Measurements from ENCODE around the gene RAB27A. TPM values are rescaled to one million over a fixed set of nuclear protein-coding genes. Genes with fewer than 3 reads are reported as not detected.

RAB27A gene
- total RNA-seq, 1 experiment from 2014 or later, result 6.3 TPM

DNA sequence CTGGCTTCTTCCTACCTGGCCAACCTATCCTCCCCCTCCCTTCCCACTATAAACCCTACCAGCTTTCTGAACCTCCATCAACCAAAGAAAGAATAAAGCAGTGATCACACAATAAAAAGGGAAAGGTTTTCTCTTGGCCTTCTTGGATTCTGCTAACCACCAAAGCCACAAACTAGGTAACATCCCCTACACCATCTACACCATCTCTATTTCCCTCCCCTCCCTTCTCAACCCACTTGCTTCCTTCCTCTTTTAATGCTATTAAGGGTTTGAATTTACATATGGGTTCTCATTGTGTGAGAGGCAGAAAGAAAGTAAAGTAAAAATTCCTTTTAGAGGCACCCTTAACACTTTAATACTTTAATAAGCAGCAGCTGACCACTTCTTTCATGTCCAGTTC, 67.0 kb downstream of the RAB27A start:
- Histone ChIP-seq H3K9me3 (ENCODE audit: low read length) (no peaks in the 10 kb centered on the region), H2AFZ (ENCODE audit: low read length) (no peak overlapping the region), H3K36me3 (ENCODE audit: low read depth, low read length) (no peaks in the 10 kb centered on the region), H3F3A (ENCODE audit: low read length, unreplicated experiment) (no peaks in the 10 kb centered on the region), H3K4me3 (ENCODE audit: low read length) (no peak overlapping the region), H3K4me1 (ENCODE audit: insufficient read depth, low read length) (peaks cover 8% of the 10 kb centered on the region; the same call in 1 of the 2 replicates), H3K27me3 (ENCODE audit: low read length) (no peaks in the 10 kb centered on the region), H3K27ac (ENCODE audit: low read length) (no peak overlapping the region), H3K9me2 (replicated peaks; ENCODE audit: low read length) (no peaks in the 10 kb centered on the region), H3K79me2 (ENCODE audit: low read length) (no peaks in the 10 kb centered on the region), H3K4me2 (ENCODE audit: low read length) (no peak overlapping the region), H3K9ac (ENCODE audit: low read length) (no peak overlapping the region), H4K20me1 (ENCODE audit: low read length) (no peaks in the 10 kb centered on the region)
- intact Hi-C loops (cut with micrococcal nuclease), result no loop called here
- ChIA-PET POLR2A (ENCODE audit: unreplicated experiment) (no interaction called here), CTCF (no interaction called here)
- ATAC-seq (no peak), DNase-seq (no peak)
- BruUV-seq (replicated peaks), result no TSS peak
- TF ChIP-seq, protein P1, sequence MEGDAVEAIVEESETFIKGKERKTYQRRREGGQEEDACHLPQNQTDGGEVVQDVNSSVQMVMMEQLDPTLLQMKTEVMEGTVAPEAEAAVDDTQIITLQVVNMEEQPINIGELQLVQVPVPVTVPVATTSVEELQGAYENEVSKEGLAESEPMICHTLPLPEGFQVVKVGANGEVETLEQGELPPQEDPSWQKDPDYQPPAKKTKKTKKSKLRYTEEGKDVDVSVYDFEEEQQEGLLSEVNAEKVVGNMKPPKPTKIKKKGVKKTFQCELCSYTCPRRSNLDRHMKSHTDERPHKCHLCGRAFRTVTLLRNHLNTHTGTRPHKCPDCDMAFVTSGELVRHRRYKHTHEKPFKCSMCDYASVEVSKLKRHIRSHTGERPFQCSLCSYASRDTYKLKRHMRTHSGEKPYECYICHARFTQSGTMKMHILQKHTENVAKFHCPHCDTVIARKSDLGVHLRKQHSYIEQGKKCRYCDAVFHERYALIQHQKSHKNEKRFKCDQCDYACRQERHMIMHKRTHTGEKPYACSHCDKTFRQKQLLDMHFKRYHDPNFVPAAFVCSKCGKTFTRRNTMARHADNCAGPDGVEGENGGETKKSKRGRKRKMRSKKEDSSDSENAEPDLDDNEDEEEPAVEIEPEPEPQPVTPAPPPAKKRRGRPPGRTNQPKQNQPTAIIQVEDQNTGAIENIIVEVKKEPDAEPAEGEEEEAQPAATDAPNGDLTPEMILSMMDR (conservative IDR thresholded peaks at IDR 0.05; ENCODE audit: low read depth, low read length), result no peak
- no peak for TF ChIP-seq EZH2 (IDR thresholded peaks at IDR 0.05; ENCODE audit: low read length, unreplicated experiment)
- TF ChIP-seq EZH2phosphoT487 (IDR thresholded peaks at IDR 0.05; ENCODE audit: borderline replicate concordance, low read length), result no peak

DNA sequence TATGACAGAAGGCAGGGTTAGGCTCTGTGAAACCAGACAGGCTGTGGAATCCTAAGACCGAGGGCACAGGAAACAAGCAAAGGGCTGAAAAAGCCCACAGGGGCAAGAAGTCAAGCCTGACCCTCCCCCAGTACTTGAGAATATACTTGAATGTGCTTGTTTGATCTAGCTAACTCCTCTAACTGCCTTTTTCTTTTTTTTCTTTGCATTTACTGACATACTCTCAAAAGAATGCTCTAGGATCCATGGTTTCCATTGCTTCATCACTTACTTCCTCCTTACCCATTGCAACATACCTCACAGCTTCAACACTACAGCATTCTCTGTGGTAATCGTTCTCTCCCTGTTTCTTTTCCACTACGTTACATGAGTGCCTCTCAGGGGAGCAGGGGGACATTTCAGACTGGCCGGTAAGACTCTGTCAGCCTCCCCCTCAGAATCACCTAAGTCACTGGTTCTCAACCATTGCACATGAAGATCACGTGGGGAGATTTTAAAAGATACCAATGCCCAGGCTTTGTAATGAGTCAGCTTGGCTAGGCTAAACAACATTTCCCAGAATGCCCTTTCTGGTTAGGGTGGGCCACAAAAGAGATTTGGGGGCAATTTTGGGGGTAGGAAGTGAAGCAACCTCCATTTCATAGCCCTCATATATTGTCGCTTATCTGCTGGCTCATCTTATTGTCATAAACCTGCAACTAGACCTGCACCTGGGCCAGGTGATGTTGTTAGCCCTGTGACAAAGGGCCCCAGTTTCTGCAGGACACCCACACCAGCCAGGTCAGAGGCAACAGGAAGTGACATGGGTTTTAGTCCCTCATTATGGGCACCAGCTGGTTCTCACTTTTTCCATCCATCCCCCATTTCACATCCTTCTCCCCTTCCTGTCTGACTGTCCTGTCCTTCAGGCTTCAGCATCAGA, 68.3 kb downstream of the RAB27A start:
- intact Hi-C loops (cut with micrococcal nuclease), result no loop called here
- Histone ChIP-seq H3K27me3 (ENCODE audit: low read length) (no peaks in the 10 kb centered on the region), H3K79me2 (ENCODE audit: low read length) (no peaks in the 10 kb centered on the region), H3K4me1 (ENCODE audit: insufficient read depth, low read length) (peaks cover 8% of the 10 kb centered on the region; the same call in 1 of the 2 replicates), H3K9ac (ENCODE audit: low read length) (no peak overlapping the region), H3K36me3 (ENCODE audit: low read depth, low read length) (no peaks in the 10 kb centered on the region), H3K4me3 (ENCODE audit: low read length) (no peak overlapping the region), H2AFZ (ENCODE audit: low read length) (no peak overlapping the region), H3K4me2 (ENCODE audit: low read length) (0 out of 2 replicates have a peak overlapping the region, but pooled peaks have one; percentile 5), H3F3A (ENCODE audit: low read length, unreplicated experiment) (no peaks in the 10 kb centered on the region), H4K20me1 (ENCODE audit: low read length) (no peaks in the 10 kb centered on the region), H3K9me3 (ENCODE audit: low read length) (no peaks in the 10 kb centered on the region), H3K9me2 (replicated peaks; ENCODE audit: low read length) (no peaks in the 10 kb centered on the region), H3K27ac (ENCODE audit: low read length) (no peak overlapping the region)
- ChIA-PET CTCF (interaction anchor here (1.0 kb wide), 1 partner anchor 214 kb away, joined by 4 read pairs; no protein-coding TSS in a partner anchor), POLR2A (ENCODE audit: unreplicated experiment) (no interaction called here)
- peak; percentile 48 for DNase-seq
- no TSS peak for BruUV-seq (replicated peaks)
- no peak for TF ChIP-seq EZH2 (IDR thresholded peaks at IDR 0.05; ENCODE audit: low read length, unreplicated experiment)
- TF ChIP-seq, protein P1 (conservative IDR thresholded peaks at IDR 0.05; ENCODE audit: low read depth, low read length), result no peak
- no peak for TF ChIP-seq EZH2phosphoT487 (IDR thresholded peaks at IDR 0.05; ENCODE audit: borderline replicate concordance, low read length)
- no peak for ATAC-seq

DNA sequence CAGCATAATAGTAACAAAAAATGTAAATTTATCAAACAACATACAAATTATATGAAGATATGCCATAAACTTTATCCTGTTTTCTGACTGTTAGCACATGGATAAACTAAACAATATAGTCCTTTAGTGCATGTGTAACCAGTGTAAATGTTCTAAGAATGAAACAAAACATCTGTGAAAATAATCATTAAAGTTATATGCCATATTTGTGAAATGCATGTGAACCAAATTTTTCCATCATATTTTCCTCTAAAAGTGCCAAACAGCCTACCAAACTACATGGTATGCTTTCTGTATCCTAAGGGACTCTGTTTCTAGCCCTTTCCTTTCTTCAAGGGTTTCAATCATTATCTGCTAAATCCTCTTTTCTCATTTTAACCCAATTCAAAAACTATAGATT, 69.0 kb downstream of the RAB27A start:
- no peak overlapping the region for H3K27ac ChIP-seq (ENCODE audit: low read length)
- H3F3A ChIP-seq (ENCODE audit: low read length, unreplicated experiment), result no peaks in the 10 kb centered on the region
- no peaks in the 10 kb centered on the region for H3K9me2 ChIP-seq (replicated peaks; ENCODE audit: low read length)
- no peaks in the 10 kb centered on the region for H3K79me2 ChIP-seq (ENCODE audit: low read length)
- DNase-seq (no peak), ATAC-seq (no peak)
- no peaks in the 10 kb centered on the region for H3K9me3 ChIP-seq (ENCODE audit: low read length)
- H3K36me3 ChIP-seq (ENCODE audit: low read depth, low read length), result no peaks in the 10 kb centered on the region
- CTCF ChIA-PET, result interaction anchor here (1.0 kb wide), 1 partner anchor 215 kb away, joined by 4 read pairs; no protein-coding TSS in a partner anchor
- no TSS peak for BruUV-seq (replicated peaks)
- TF ChIP-seq EZH2phosphoT487 (IDR thresholded peaks at IDR 0.05; ENCODE audit: borderline replicate concordance, low read length) (no peak), EZH2 (IDR thresholded peaks at IDR 0.05; ENCODE audit: low read length, unreplicated experiment) (no peak)
- TF ChIP-seq, protein P1 (conservative IDR thresholded peaks at IDR 0.05; ENCODE audit: low read depth, low read length), result no peak
- H3K4me1 ChIP-seq (ENCODE audit: insufficient read depth, low read length), result peaks cover 8% of the 10 kb centered on the region; the same call in 1 of the 2 replicates
- POLR2A ChIA-PET (ENCODE audit: unreplicated experiment), result no interaction called here
- intact Hi-C loops (cut with micrococcal nuclease), result no loop called here
- no peak overlapping the region for H2AFZ ChIP-seq (ENCODE audit: low read length)
- no peaks in the 10 kb centered on the region for H3K27me3 ChIP-seq (ENCODE audit: low read length)
- no peak overlapping the region for H3K9ac ChIP-seq (ENCODE audit: low read length)
- H4K20me1 ChIP-seq (ENCODE audit: low read length), result no peaks in the 10 kb centered on the region
- H3K4me3 ChIP-seq (ENCODE audit: low read length), result no peak overlapping the region
- no peak overlapping the region for H3K4me2 ChIP-seq (ENCODE audit: low read length)

All from PC-3 (cell line).